Thoracic aorta (tissue), 2 donors: ENCODE results near the gene ENKD1. TPM values are rescaled to one million over a fixed set of nuclear protein-coding genes. Genes with fewer than 3 reads are reported as not detected.

Experiments used
- ATAC-seq: fragments of 150-250 bp; one replicate; pipeline ENCODE4 v1.8.0; 2017; ENCODE audit warnings: low read depth; ENCODE audit not compliant: insufficient number of reproducible peaks, low FRiP score
- DNase-seq: peaks from one replicate; pipeline ENCODE4 v3.0.0-alpha.2; 2020; ENCODE audit warnings: low spot score
- H3K27ac ChIP-seq, 2 donors: fragments of 200-600 bp; sonication (generic); 1 replicate in 1 of 2; 2 replicates in 1 of 2; pipeline ENCODE4 v1.5.1; 2016; ENCODE audit warnings: mild to moderate bottlenecking in 2 of 2, moderate library complexity in 2 of 2
- H3K27me3 ChIP-seq: fragments of 200-600 bp; sonication (generic); replicated peaks from 2 replicates; pipeline ENCODE4 v1.6.0; 2016; ENCODE audit warnings: mild to moderate bottlenecking; ENCODE audit not compliant: insufficient read depth
- H3K36me3 ChIP-seq: fragments of 200-600 bp; sonication (generic); one replicate; pipeline ENCODE4 v1.5.1; 2016
- H3K4me1 ChIP-seq, 2 donors: fragments of 200-600 bp; sonication (generic); 1 replicate in 1 of 2; 2 replicates in 1 of 2; pipeline versions ENCODE4 v1.5.1 to v1.6.0; 2016; ENCODE audit warnings: low read depth in 2 of 2, mild to moderate bottlenecking in 1 of 2; ENCODE audit not compliant: control insufficient read depth in 1 of 2
- H3K4me3 ChIP-seq: fragments of 200-600 bp; sonication (generic); 2 replicates; pipeline ENCODE4 v1.5.1; 2016; ENCODE audit warnings: mild to moderate bottlenecking
- H3K9me3 ChIP-seq: fragments of 200-600 bp; sonication (generic); 2 replicates; pipeline ENCODE4 v1.5.1; 2016
- total RNA-seq, 2 donors: library from RNA; depleted of rRNA; stranded (reverse); fragments of >200 nt; gene quantifications; one replicate each; pipeline versions ENCODE4 v1.1.0 to v1.2.3, GENCODE V29; 2016
- TF ChIP-seq, protein P1 (sequence below): fragments of 200-600 bp; sonication (generic); IDR thresholded peaks from one replicate; pipeline ENCODE4 v1.5.1; 2019; ENCODE audit warnings: antibody characterized with exemption

ENKD1 gene
- total RNA-seq, 2 donors from 2014 or later = 15.4 to 17.6 TPM

DNA sequence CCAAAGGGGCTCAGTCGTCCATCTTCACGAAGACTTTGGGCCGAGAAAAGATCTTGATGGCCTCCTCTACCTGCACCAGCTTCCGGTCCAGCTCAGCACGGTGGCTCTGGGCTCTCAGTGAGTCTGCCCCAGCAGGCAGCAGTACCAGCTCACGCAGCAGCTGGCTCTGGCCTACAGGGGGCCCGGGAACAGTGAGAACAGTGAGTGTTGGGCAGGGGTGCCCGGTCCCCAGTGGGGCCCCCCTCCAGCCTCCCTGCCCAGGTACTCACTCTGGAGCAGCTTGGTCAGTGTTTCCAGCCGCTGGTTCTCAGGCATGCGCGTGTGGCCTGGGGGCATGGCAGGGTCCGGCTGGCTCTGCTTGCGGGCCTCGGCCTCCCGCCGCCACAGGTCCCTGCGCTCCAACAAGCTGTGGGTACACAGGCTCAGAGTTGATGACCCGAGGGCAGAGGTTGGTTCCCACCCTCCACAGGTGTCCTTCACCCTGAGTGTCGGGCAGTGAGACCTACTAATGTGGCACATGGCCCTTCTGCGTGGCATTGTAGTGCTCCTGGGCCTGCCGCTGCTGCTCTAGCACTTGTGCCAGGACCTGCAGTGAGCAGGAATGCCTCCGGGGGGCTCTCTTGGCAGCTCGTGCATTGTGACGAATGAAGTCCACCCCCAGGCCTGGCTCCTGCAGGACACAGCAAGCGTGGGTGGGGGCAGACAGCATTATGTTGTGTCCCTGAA, 3.2 kb downstream of the ENKD1 start:
- no peaks in the 10 kb centered on the region for H3K9me3 ChIP-seq
- H3K27me3 ChIP-seq = no peaks in the 10 kb centered on the region
- no peak overlapping the region for H3K27ac ChIP-seq
- H3K4me3 ChIP-seq = no peak overlapping the region
- ATAC-seq = no peak
- no peak for DNase-seq
- H3K4me1 ChIP-seq = peaks cover 26 to 42% of the 10 kb centered on the region in 2 donors
- TF ChIP-seq, protein P1, sequence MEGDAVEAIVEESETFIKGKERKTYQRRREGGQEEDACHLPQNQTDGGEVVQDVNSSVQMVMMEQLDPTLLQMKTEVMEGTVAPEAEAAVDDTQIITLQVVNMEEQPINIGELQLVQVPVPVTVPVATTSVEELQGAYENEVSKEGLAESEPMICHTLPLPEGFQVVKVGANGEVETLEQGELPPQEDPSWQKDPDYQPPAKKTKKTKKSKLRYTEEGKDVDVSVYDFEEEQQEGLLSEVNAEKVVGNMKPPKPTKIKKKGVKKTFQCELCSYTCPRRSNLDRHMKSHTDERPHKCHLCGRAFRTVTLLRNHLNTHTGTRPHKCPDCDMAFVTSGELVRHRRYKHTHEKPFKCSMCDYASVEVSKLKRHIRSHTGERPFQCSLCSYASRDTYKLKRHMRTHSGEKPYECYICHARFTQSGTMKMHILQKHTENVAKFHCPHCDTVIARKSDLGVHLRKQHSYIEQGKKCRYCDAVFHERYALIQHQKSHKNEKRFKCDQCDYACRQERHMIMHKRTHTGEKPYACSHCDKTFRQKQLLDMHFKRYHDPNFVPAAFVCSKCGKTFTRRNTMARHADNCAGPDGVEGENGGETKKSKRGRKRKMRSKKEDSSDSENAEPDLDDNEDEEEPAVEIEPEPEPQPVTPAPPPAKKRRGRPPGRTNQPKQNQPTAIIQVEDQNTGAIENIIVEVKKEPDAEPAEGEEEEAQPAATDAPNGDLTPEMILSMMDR = no peak
- H3K36me3 ChIP-seq = peaks cover 3% of the 10 kb centered on the region

DNA sequence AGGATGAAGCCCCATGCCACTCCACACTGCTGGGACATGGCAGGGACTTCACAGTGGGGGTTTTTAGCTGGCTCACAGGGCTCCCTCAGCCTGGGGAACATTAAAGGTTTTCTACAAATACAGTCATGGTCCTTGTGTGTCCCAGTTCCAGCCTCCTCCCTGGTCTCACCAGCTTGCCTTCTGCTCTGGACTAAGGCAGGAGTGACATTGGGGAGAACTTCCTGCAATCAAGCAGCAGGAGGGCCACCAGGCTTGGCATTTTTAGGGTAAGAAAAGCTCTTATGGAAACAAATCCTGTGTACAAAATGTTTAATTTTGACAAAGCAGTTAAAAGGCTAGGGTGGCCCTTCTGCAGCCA, 3.9 kb downstream of the ENKD1 start:
- TF ChIP-seq, protein P1 = no peak
- no peak for DNase-seq
- Histone ChIP-seq H3K4me3 (no peak overlapping the region), H3K27ac (no peak overlapping the region), H3K4me1 (peaks cover 25 to 37% of the 10 kb centered on the region in 2 donors), H3K27me3 (no peaks in the 10 kb centered on the region), H3K9me3 (no peaks in the 10 kb centered on the region), H3K36me3 (peaks cover 10% of the 10 kb centered on the region)
- ATAC-seq = no peak

DNA sequence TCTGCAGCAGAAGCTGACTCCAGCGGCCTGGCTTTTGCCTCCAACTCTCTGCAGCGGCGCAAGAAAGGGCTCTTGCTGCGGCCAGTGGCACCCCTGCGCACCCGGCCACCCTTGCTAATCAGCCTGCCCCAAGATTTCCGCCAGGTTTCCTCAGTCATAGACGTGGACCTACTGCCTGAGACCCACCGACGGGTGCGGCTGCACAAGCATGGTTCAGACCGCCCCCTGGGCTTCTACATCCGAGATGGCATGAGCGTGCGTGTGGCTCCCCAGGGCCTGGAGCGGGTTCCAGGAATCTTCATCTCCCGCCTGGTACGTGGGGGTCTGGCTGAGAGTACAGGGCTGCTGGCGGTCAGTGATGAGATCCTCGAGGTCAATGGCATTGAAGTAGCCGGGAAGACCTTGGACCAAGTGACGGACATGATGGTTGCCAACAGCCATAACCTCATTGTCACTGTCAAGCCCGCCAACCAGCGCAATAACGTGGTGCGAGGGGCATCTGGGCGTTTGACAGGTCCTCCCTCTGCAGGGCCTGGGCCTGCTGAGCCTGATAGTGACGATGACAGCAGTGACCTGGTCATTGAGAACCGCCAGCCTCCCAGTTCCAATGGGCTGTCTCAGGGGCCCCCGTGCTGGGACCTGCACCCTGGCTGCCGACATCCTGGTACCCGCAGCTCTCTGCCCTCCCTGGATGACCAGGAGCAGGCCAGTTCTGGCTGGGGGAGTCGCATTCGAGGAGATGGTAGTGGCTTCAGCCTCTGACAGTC, 4.5 kb downstream of the ENKD1 start:
- H3K27ac ChIP-seq = no peak overlapping the region

DNA sequence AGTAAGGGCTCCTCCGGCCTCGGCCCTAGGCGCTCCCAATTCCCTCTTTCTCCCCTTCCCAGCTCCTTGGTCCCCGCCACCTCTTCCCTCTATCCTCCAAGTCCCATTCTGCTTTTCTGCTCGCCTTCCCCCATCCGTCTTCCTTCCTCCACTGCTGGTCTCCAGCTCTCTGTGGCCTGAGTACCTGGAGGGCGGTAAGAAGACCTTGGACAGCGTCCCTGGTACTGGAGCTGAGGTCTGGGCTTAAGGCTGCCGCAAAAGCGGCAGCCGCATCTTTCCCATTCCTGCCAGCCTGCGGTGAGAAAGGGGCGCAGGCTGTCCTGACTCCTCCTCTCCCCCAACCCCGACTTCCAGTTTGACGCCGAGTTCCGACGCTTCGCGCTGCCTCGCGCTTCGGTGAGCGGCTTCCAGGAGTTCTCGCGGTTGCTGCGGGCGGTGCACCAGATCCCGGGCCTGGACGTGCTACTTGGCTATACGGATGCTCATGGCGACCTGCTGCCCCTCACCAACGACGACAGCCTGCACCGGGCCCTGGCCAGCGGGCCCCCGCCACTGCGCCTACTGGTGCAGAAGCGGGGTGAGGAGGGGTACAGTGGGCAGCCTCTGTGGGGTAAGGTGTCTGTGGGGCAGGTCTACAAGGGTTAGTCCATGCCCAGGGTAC, 5.3 kb downstream of the ENKD1 start:
- Histone ChIP-seq H3K27ac (peak overlapping the region; percentile 76 to 97), H3K9me3 (no peaks in the 10 kb centered on the region), H3K4me1 (peaks cover 18 to 27% of the 10 kb centered on the region in 2 donors), H3K36me3 (peaks cover 15% of the 10 kb centered on the region), H3K27me3 (no peaks in the 10 kb centered on the region), H3K4me3 (peak overlapping the region; percentile 91)
- no peak for ATAC-seq
- no peak for DNase-seq
- TF ChIP-seq, protein P1 = no peak

More for the DNA sequence above, 4.5 kb downstream of the ENKD1 start:
- H3K27me3 ChIP-seq = no peaks in the 10 kb centered on the region
- H3K36me3 ChIP-seq = peaks cover 12% of the 10 kb centered on the region
- TF ChIP-seq, protein P1 = no peak
- H3K4me1 ChIP-seq = peaks cover 19 to 31% of the 10 kb centered on the region in 2 donors
- DNase-seq (no peak), ATAC-seq (no peak)
- no peak overlapping the region for H3K4me3 ChIP-seq
- no peaks in the 10 kb centered on the region for H3K9me3 ChIP-seq

DNA sequence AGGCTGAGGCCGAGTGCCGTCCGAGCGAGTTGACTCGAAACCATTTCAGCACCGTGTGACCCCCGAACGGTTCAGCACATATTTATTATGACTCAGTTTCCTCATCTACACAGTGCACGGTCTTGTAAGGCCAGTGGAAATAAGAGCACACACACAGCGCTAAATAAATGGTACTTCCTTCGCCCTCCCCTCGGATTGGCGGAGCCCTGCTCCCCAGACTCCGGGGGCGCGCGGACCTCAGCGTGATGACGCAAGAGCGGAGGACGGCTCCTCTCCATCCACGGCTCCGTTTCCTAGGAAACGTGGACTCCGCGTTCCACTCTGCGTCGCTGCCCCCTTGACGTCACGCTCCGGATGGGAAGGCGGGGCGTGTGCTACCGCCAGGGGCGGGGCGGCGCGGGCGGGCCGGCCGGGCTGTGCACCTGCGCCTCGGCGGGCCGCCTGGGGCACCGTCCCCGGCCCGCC, 6.0 kb downstream of the ENKD1 start, which contains the start of gene PARD6A:
Gene PARD6A (plus strand): TSS at position 397 of the 465 bp plus-strand sequence. CDS start 79 bp downstream, outside the sequence.
- ATAC-seq (peak; percentile 94), DNase-seq (peak; percentile 86)
- H3K27ac ChIP-seq = peak within 1 kb of the TSS; percentile 84 to 97
- H3K9me3 ChIP-seq = no peaks in the 10 kb centered on the region
- no peaks in the 10 kb centered on the region for H3K27me3 ChIP-seq
- H3K4me3 ChIP-seq = peak within 1 kb of the TSS; percentile 91
- TF ChIP-seq, protein P1 = no peak
- peaks cover 12 to 21% of the 10 kb centered on the region in 2 donors for H3K4me1 ChIP-seq
- peaks cover 15% of the 10 kb centered on the region for H3K36me3 ChIP-seq
